ENCODE data around the gene SLC16A8. TPM values are rescaled to one million over a fixed set of nuclear protein-coding genes. Genes with fewer than 3 reads are reported as not detected.

Gene SLC16A8
- polyA plus RNA-seq, 3 donors: not detected

- peaks cover 14 to 20% of the 10 kb centered on the region in 2 donors for H3K36me3 ChIP-seq (replicated peaks in 1 of 2; ENCODE audit: control insufficient read depth in 1 of 2, insufficient read depth in 2 of 2, low read length in 2 of 2)
- H3K9me3 ChIP-seq (replicated peaks in 1 of 2; ENCODE audit: control insufficient read depth in 1 of 2, insufficient read depth in 1 of 2, low read length in 2 of 2): no peaks in the 10 kb centered on the region
- H3K4me2 ChIP-seq (replicated peaks; ENCODE audit: extremely low read depth, low read length, poor library complexity, severe bottlenecking): no peak overlapping the region
- H3K36me3 Mint-ChIP-seq: peaks cover 11 to 15% of the 10 kb centered on the region in 2 donors
- H3K9me3 Mint-ChIP-seq: peaks cover 0 to 8% (median 0%) of the 10 kb centered on the region in 7 donors
- peaks cover 33 to 40% (median 33%) of the 10 kb centered on the region in 3 donors for H3K27me3 Mint-ChIP-seq (ENCODE audit: low read depth in 3 of 3)
- no peak overlapping the region for H2AFZ ChIP-seq (ENCODE audit: insufficient read depth, low read depth, low read length, poor library complexity, severe bottlenecking)
- no peak overlapping the region for H3K9ac ChIP-seq (ENCODE audit: insufficient read depth, low read length, poor library complexity, severe bottlenecking)
- no peak for DNase-seq
- no peak overlapping the region for H3K27ac ChIP-seq (ENCODE audit: low read depth in 1 of 2, low read length in 2 of 2)
- peaks cover 9 to 32% of the 10 kb centered on the region in 2 donors for H3K27me3 ChIP-seq (ENCODE audit: control insufficient read depth in 2 of 2, insufficient read depth in 2 of 2, low read length in 2 of 2)
- peaks cover 2% of the 10 kb centered on the region for H3K4me1 Mint-ChIP-seq
- no peak for TF ChIP-seq CTCF (IDR thresholded peaks at IDR 0.05)
- peaks cover 6 to 18% of the 10 kb centered on the region in 2 donors for H3K4me1 ChIP-seq (ENCODE audit: control insufficient read depth in 1 of 2, insufficient read depth in 2 of 2, low read length in 2 of 2)
- no peaks in the 10 kb centered on the region for H3K79me2 ChIP-seq (ENCODE audit: insufficient read depth, low read length)
- intact Hi-C loops (cut with micrococcal nuclease): no loop called here
- 74% methylated on average over 17 of the region's 22 CpGs for WGBS (ENCODE audit: insufficient coverage)
- H3K27ac Mint-ChIP-seq: peak overlapping the region in 1 of 7 donors; percentile 41
- H3K4me3 Mint-ChIP-seq: no peak overlapping the region
- H3K4me3 ChIP-seq (replicated peaks in 1 of 3; ENCODE audit: low read depth in 2 of 3, low read length in 3 of 3): no peak overlapping the region
- H4K20me1 ChIP-seq (ENCODE audit: insufficient read depth, low read length): no peaks in the 10 kb centered on the region
Observed at GRCh38 chr22:38078046-38078840, 5.7 kb downstream of the SLC16A8 start.

GRCh38 chr22:38077595-38077994 is 6.4 kb downstream of the SLC16A8 start:
- WGBS (ENCODE audit: insufficient coverage): 88% methylated on average over 14 of the region's 14 CpGs
- H3K27ac Mint-ChIP-seq: no peak overlapping the region
- no peaks in the 10 kb centered on the region for H4K20me1 ChIP-seq (ENCODE audit: insufficient read depth, low read length)
- no peak overlapping the region for H3K9ac ChIP-seq (ENCODE audit: insufficient read depth, low read length, poor library complexity, severe bottlenecking)
- no peak for DNase-seq
- H3K9me3 ChIP-seq (replicated peaks in 1 of 2; ENCODE audit: control insufficient read depth in 1 of 2, insufficient read depth in 1 of 2, low read length in 2 of 2): no peaks in the 10 kb centered on the region
- intact Hi-C loops (cut with micrococcal nuclease): no loop called here
- peaks cover 9 to 26% of the 10 kb centered on the region in 2 donors for H3K27me3 ChIP-seq (ENCODE audit: control insufficient read depth in 2 of 2, insufficient read depth in 2 of 2, low read length in 2 of 2)
- TF ChIP-seq CTCF (IDR thresholded peaks at IDR 0.05): no peak
- H3K4me1 Mint-ChIP-seq: peaks cover 2% of the 10 kb centered on the region
- H3K4me3 ChIP-seq (replicated peaks in 1 of 3; ENCODE audit: low read depth in 2 of 3, low read length in 3 of 3): no peak overlapping the region
- H3K4me3 Mint-ChIP-seq: no peak overlapping the region
- H3K36me3 Mint-ChIP-seq: peaks cover 18 to 22% of the 10 kb centered on the region in 2 donors
- no peak overlapping the region for H3K4me2 ChIP-seq (replicated peaks; ENCODE audit: extremely low read depth, low read length, poor library complexity, severe bottlenecking)
- H3K36me3 ChIP-seq (replicated peaks in 1 of 2; ENCODE audit: control insufficient read depth in 1 of 2, insufficient read depth in 2 of 2, low read length in 2 of 2): peaks cover 19 to 26% of the 10 kb centered on the region in 2 donors
- no peak overlapping the region for H2AFZ ChIP-seq (ENCODE audit: insufficient read depth, low read depth, low read length, poor library complexity, severe bottlenecking)
- H3K27ac ChIP-seq (ENCODE audit: low read depth in 1 of 2, low read length in 2 of 2): no peak overlapping the region
- peaks cover 0 to 6% (median 0%) of the 10 kb centered on the region in 7 donors for H3K9me3 Mint-ChIP-seq
- peaks cover 27 to 33% (median 28%) of the 10 kb centered on the region in 3 donors for H3K27me3 Mint-ChIP-seq (ENCODE audit: low read depth in 3 of 3)
- no peaks in the 10 kb centered on the region for H3K79me2 ChIP-seq (ENCODE audit: insufficient read depth, low read length)
- peaks cover 6 to 18% of the 10 kb centered on the region in 2 donors for H3K4me1 ChIP-seq (ENCODE audit: control insufficient read depth in 1 of 2, insufficient read depth in 2 of 2, low read length in 2 of 2)
